ENCODE data around the gene ZHX3.

DNA sequence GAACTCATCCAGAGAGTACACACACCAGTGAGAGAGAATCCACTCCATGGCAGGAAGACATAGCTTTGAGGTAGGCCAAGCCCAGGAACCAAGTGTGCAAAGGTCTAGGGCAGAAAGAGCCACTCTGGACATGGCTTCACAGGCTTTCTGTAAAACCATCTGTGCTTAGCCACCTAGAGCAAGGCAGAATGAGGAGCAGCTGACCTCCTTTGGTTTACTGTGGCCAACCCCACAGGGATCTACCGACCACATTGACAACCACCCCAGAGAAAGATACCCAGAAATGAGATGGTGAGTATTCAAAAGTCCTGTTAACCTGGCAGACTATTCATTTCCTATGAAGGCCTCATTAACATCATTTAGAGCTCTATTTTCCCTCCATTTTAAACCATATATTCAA, 10.5 kb downstream of the ZHX3 start:
- TF ChIP-seq, protein P1, sequence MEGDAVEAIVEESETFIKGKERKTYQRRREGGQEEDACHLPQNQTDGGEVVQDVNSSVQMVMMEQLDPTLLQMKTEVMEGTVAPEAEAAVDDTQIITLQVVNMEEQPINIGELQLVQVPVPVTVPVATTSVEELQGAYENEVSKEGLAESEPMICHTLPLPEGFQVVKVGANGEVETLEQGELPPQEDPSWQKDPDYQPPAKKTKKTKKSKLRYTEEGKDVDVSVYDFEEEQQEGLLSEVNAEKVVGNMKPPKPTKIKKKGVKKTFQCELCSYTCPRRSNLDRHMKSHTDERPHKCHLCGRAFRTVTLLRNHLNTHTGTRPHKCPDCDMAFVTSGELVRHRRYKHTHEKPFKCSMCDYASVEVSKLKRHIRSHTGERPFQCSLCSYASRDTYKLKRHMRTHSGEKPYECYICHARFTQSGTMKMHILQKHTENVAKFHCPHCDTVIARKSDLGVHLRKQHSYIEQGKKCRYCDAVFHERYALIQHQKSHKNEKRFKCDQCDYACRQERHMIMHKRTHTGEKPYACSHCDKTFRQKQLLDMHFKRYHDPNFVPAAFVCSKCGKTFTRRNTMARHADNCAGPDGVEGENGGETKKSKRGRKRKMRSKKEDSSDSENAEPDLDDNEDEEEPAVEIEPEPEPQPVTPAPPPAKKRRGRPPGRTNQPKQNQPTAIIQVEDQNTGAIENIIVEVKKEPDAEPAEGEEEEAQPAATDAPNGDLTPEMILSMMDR (IDR thresholded peaks at IDR 0.05 in 8 of 11, conservative IDR thresholded peaks at IDR 0.05 in 3 of 11), result no peak
- no peak for TF ChIP-seq POLR2AphosphoS5 (IDR thresholded peaks at IDR 0.05)

Measured in spleen (tissue), 7 donors.